Measurements from ENCODE around the gene GPR148.

GPR148 gene

DNA sequence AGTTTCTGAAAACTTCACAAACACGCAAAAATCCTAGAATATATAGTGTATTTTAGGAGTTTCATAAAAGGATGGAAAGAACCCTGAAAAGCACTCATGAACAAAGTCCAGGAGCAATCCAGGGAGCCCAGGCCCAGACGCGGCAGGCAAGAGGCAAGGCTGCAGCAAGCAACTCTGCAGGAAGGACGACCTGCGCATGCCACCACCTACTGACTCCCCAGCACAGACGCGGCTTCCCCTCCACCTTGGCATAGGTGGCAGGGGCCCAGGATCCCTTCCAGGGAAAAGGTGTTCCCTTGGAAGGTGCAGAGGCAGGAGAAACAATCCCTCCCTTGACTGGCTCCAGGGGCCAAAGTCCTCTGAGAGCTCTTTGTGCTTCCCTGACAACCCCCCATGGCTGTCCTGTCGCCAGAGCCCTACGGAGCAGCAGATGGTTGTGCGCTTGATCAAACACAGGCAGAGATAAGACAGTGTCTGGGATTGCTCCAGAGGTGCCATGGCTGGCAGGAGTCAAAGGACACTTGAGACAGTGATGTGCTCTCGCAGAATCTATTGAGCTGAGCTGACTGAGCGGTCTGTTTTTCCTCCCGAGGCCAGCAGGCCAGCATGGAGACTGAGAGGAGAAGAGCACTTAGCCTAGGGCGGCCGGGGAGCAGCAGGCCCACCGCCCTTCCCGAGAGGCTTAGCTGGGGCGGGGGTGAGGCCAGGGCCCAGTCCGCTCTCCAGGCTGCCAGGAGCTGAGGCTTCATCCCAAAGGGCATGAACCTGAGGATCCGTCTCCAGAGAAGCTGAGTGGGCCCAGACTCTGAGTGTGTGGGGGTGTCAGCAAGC, 15.6 kb downstream of the GPR148 start:
- Histone ChIP-seq H4K20me1 (ENCODE audit: insufficient read depth, low read length, poor library complexity, severe bottlenecking) (no peaks in the 10 kb centered on the region), H3K9ac (ENCODE audit: low read depth, low read length, poor library complexity, severe bottlenecking) (no peak overlapping the region), H3K4me2 (ENCODE audit: low read depth, low read length, poor library complexity, severe bottlenecking) (no peak overlapping the region), H3K9me2 (replicated peaks; ENCODE audit: low read depth, low read length) (no peaks in the 10 kb centered on the region), H3K9me3 (ENCODE audit: insufficient read depth, low read depth, low read length) (no peaks in the 10 kb centered on the region), H3K27me3 (ENCODE audit: insufficient read depth, low read length, poor library complexity, severe bottlenecking) (no peaks in the 10 kb centered on the region), H3F3A (ENCODE audit: low read depth) (no peaks in the 10 kb centered on the region), H2AFZ (ENCODE audit: low read length) (no peak overlapping the region), H3K79me2 (ENCODE audit: insufficient read depth, low read length) (no peaks in the 10 kb centered on the region), H3K4me1 (ENCODE audit: insufficient read depth, low read length, poor library complexity, severe bottlenecking) (no peaks in the 10 kb centered on the region), H3K36me3 (ENCODE audit: insufficient read depth, low read length) (no peaks in the 10 kb centered on the region), H3K4me3 (ENCODE audit: low read length, poor library complexity, severe bottlenecking) (no peak overlapping the region)
- no peak for TF ChIP-seq EZH2phosphoT487 (IDR thresholded peaks at IDR 0.05; ENCODE audit: borderline replicate concordance)
- TF ChIP-seq, protein P1, sequence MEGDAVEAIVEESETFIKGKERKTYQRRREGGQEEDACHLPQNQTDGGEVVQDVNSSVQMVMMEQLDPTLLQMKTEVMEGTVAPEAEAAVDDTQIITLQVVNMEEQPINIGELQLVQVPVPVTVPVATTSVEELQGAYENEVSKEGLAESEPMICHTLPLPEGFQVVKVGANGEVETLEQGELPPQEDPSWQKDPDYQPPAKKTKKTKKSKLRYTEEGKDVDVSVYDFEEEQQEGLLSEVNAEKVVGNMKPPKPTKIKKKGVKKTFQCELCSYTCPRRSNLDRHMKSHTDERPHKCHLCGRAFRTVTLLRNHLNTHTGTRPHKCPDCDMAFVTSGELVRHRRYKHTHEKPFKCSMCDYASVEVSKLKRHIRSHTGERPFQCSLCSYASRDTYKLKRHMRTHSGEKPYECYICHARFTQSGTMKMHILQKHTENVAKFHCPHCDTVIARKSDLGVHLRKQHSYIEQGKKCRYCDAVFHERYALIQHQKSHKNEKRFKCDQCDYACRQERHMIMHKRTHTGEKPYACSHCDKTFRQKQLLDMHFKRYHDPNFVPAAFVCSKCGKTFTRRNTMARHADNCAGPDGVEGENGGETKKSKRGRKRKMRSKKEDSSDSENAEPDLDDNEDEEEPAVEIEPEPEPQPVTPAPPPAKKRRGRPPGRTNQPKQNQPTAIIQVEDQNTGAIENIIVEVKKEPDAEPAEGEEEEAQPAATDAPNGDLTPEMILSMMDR (conservative IDR thresholded peaks at IDR 0.05; ENCODE audit: low read length): no peak

GRCh38 chr2:130749078-130749477, 20.2 kb downstream of the GPR148 start:
- Histone ChIP-seq H3K36me3 (ENCODE audit: insufficient read depth, low read length) (no peaks in the 10 kb centered on the region), H3K9me2 (replicated peaks; ENCODE audit: low read depth, low read length) (no peaks in the 10 kb centered on the region), H3K79me2 (ENCODE audit: insufficient read depth, low read length) (no peaks in the 10 kb centered on the region), H3K4me3 (ENCODE audit: low read length, poor library complexity, severe bottlenecking) (no peak overlapping the region), H3K9me3 (ENCODE audit: insufficient read depth, low read depth, low read length) (no peaks in the 10 kb centered on the region), H3K27me3 (ENCODE audit: insufficient read depth, low read length, poor library complexity, severe bottlenecking) (no peaks in the 10 kb centered on the region), H3K9ac (ENCODE audit: low read depth, low read length, poor library complexity, severe bottlenecking) (no peak overlapping the region), H3F3A (ENCODE audit: low read depth) (no peaks in the 10 kb centered on the region), H3K4me2 (ENCODE audit: low read depth, low read length, poor library complexity, severe bottlenecking) (no peak overlapping the region), H4K20me1 (ENCODE audit: insufficient read depth, low read length, poor library complexity, severe bottlenecking) (no peaks in the 10 kb centered on the region), H3K4me1 (ENCODE audit: insufficient read depth, low read length, poor library complexity, severe bottlenecking) (no peaks in the 10 kb centered on the region), H2AFZ (ENCODE audit: low read length) (no peak overlapping the region)
- no peak for TF ChIP-seq EZH2phosphoT487 (IDR thresholded peaks at IDR 0.05; ENCODE audit: borderline replicate concordance)
- TF ChIP-seq, protein P1 (conservative IDR thresholded peaks at IDR 0.05; ENCODE audit: low read length): no peak

- H3K4me3 ChIP-seq (ENCODE audit: low read length, poor library complexity, severe bottlenecking): no peak overlapping the region
- no peaks in the 10 kb centered on the region for H3K27me3 ChIP-seq (ENCODE audit: insufficient read depth, low read length, poor library complexity, severe bottlenecking)
- H3K79me2 ChIP-seq (ENCODE audit: insufficient read depth, low read length): no peaks in the 10 kb centered on the region
- H3F3A ChIP-seq (ENCODE audit: low read depth): no peaks in the 10 kb centered on the region
- no peak overlapping the region for H2AFZ ChIP-seq (ENCODE audit: low read length)
- no peaks in the 10 kb centered on the region for H3K9me3 ChIP-seq (ENCODE audit: insufficient read depth, low read depth, low read length)
- no peak overlapping the region for H3K4me2 ChIP-seq (ENCODE audit: low read depth, low read length, poor library complexity, severe bottlenecking)
- no peak overlapping the region for H3K9ac ChIP-seq (ENCODE audit: low read depth, low read length, poor library complexity, severe bottlenecking)
- H4K20me1 ChIP-seq (ENCODE audit: insufficient read depth, low read length, poor library complexity, severe bottlenecking): no peaks in the 10 kb centered on the region
- TF ChIP-seq, protein P1 (conservative IDR thresholded peaks at IDR 0.05; ENCODE audit: low read length): no peak
- no peak for TF ChIP-seq EZH2phosphoT487 (IDR thresholded peaks at IDR 0.05; ENCODE audit: borderline replicate concordance)
- no peaks in the 10 kb centered on the region for H3K36me3 ChIP-seq (ENCODE audit: insufficient read depth, low read length)
- H3K9me2 ChIP-seq (replicated peaks; ENCODE audit: low read depth, low read length): no peaks in the 10 kb centered on the region
- H3K4me1 ChIP-seq (ENCODE audit: insufficient read depth, low read length, poor library complexity, severe bottlenecking): no peaks in the 10 kb centered on the region
Observed at GRCh38 chr2:130749641-130750040, 20.8 kb downstream of the GPR148 start.

Measured in Loucy (cell line).